Activated CD4-positive, alpha-beta memory T cell treated with anti-CD3 and anti-CD28 coated beads, Interleukin-2, amount 10 ng/mL, durations not matched to agents 7 days and 5 days (primary cell): Measurements from ENCODE around the gene LIMA1. TPM values are rescaled to one million over a fixed set of nuclear protein-coding genes. Genes with fewer than 3 reads are reported as not detected.

ENCODE experiments used
- CTCF ChIA-PET: fragments of 350-600 bp; sonication (Branson Sonifier 250); formaldehyde crosslinking; loops from one replicate; lab custom pipeline; 2021; ENCODE audit warnings: antibody characterized with exemption, inconsistent platforms; lab: Charles Lee
- POLR2A ChIA-PET: fragments of 350-600 bp; sonication (Branson Sonifier 250); formaldehyde crosslinking; loops from one replicate; lab custom pipeline; 2021; ENCODE audit warnings: antibody characterized with exemption; lab: Charles Lee
- DNase-seq: peaks from one replicate; pipeline ENCODE4 v3.0.0-alpha.2; 2020
- H3K27ac Mint-ChIP-seq: one replicate; pipeline ENCODE4 v1.8.0; 2021; ENCODE audit warnings: mild to moderate bottlenecking, mixed read lengths
- H3K27me3 Mint-ChIP-seq: one replicate; pipeline ENCODE4 v1.8.0; 2021; ENCODE audit warnings: mixed read lengths
- H3K36me3 Mint-ChIP-seq: one replicate; pipeline ENCODE4 v1.8.0; 2021; ENCODE audit warnings: low read depth, mixed read lengths
- H3K4me1 Mint-ChIP-seq: one replicate; pipeline ENCODE4 v1.8.0; 2021; ENCODE audit warnings: mixed read lengths
- H3K4me3 Mint-ChIP-seq: one replicate; pipeline ENCODE4 v1.8.0; 2021; ENCODE audit warnings: mild to moderate bottlenecking, mixed read lengths
- H3K9me3 Mint-ChIP-seq: one replicate; pipeline ENCODE4 v1.8.0; 2021; ENCODE audit warnings: mixed read lengths
- total RNA-seq, 2 experiments: library from RNA; stranded (reverse); gene quantifications; one replicate each; pipeline ENCODE4 v1.2.3, GENCODE V29; 2021

The LIMA1 gene
- total RNA-seq, 2 experiments from 2014 or later, result 59.4 to 59.9 TPM

DNA sequence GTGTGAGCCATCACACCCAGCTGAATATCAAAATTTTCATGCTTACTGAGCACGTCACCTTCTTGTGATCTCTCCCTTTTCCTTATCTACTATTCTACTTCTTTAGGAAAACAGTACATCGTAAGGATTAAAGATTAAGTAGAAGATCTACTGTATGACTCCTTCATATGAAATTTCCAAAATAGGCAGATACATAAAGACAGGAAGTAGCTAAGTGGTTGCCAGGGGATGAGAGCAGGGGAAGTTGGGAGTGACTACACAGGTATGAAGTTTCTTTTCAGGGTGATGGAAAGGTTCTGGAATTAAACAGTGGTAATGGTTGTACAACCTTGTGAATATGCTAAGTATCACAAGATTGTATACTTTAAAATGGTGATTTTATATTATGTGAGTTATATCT lies 79.6 kb downstream of the LIMA1 start:
- ChIA-PET POLR2A (interaction anchor here (3.3 kb wide), 1 partner anchor 17 kb away, joined by 14 read pairs; no protein-coding TSS in a partner anchor), CTCF (interaction anchor here (0.7 kb wide), 1 partner anchor 9 kb away, joined by 3 read pairs; no protein-coding TSS in a partner anchor)
- no peak for DNase-seq
- Mint-ChIP-seq H3K4me1 (peaks cover 6% of the 10 kb centered on the region), H3K27ac (no peak overlapping the region), H3K36me3 (peaks cover 60% of the 10 kb centered on the region), H3K9me3 (no peaks in the 10 kb centered on the region), H3K4me3 (no peak overlapping the region), H3K27me3 (no peaks in the 10 kb centered on the region)

DNA sequence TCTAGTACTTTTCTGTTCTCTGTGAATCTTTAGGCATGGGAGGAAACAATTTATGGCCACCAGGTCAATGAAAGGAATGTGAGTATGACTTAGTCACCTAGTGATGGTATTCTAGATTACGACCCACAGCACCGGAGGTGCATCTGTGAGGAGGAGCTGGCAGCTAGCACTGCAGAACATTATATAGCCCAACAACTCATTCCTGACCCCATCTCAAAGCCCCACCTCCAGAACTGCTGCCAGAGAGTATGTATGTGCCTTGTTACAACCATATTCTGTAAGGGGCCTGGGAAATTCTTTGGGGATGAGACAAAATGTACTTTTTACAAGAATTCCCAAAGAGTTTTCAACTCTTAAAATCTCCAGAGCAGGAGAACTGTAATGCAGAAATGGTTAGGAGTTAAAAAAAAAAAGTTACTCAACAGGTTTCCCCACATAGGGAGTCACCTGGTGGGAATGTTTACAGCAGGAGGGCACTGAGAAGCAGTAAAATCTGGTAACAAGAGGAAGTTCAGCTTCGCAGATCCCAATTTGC lies 81.3 kb downstream of the LIMA1 start:
- ChIA-PET CTCF (no interaction called here), POLR2A (no interaction called here)
- peaks cover 59% of the 10 kb centered on the region for H3K36me3 Mint-ChIP-seq
- H3K27ac Mint-ChIP-seq, result no peak overlapping the region
- no peaks in the 10 kb centered on the region for H3K9me3 Mint-ChIP-seq
- H3K27me3 Mint-ChIP-seq, result no peaks in the 10 kb centered on the region
- H3K4me1 Mint-ChIP-seq, result peaks cover 3% of the 10 kb centered on the region
- H3K4me3 Mint-ChIP-seq, result no peak overlapping the region
- no peak for DNase-seq

DNA sequence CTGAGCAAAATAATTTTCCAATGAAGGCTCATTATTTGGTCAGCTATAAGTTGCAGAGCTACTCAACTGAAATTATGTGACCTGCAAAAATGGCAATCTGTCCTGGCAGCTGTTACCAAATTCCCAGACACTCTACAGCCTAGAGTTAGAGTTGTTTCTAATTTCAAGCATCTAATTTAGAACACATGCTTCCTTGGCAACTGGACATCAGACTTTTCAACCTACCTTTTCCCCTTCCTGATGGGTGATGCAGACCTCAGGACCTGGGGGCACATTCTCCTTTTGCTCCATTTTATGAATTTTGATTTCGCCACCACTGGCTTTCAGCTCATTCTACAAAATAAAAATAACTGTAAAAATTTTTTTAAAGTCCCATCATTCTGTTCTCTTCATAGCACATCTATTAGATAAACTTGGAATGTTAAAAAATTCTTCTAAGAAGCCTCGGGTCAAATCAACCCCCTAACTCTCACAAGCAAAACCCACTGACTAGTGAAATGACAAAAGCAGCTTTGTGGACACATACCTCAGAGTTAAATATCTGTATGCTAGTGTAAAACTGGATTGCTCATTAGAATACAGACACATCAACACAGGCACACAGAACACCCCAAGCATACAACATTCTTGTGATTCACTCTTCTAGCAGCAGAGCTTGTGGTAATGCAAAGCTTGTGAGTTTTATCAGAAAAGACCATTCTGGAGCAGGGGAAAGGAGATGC lies 82.6 kb downstream of the LIMA1 start:
- POLR2A ChIA-PET, result interaction anchor here (0.7 to 0.9 kb wide), 2 partner anchors 61 to 88 kb away, joined by 3 read pairs; no protein-coding TSS in a partner anchor
- Mint-ChIP-seq H3K4me3 (no peak overlapping the region), H3K36me3 (peaks cover 63% of the 10 kb centered on the region)

DNA sequence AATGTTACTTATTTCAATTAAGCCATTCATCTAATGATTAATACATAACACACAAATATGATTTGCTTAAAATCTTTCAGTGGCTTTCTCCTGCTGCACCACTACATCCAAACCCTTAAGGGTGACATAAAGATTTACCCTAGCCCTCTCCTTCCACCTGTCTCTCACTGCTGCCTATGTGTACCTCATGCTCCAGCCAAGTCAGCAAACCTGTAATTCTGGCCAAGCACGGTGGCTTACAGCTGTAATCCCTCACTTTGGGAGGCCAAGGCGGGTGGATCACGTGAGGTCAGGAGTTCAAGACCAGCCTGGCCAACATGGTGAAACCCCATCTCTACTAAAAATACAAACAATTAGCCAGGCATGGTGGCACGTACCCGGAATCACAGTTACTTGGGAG lies 84.5 kb downstream of the LIMA1 start:
- H3K4me1 Mint-ChIP-seq, result no peaks in the 10 kb centered on the region
- ChIA-PET CTCF (no interaction called here), POLR2A (no interaction called here)
- peaks cover 50% of the 10 kb centered on the region for H3K36me3 Mint-ChIP-seq
- no peak for DNase-seq
- H3K9me3 Mint-ChIP-seq, result no peaks in the 10 kb centered on the region
- no peak overlapping the region for H3K4me3 Mint-ChIP-seq
- H3K27me3 Mint-ChIP-seq, result no peaks in the 10 kb centered on the region
- H3K27ac Mint-ChIP-seq, result no peak overlapping the region

More for the DNA sequence above, 82.6 kb downstream of the LIMA1 start:
- Mint-ChIP-seq H3K9me3 (no peaks in the 10 kb centered on the region), H3K27ac (no peak overlapping the region), H3K4me1 (no peaks in the 10 kb centered on the region), H3K27me3 (no peaks in the 10 kb centered on the region)
- CTCF ChIA-PET, result interaction anchor here (0.5 kb wide), 1 partner anchor 35 kb away, joined by 3 read pairs; no protein-coding TSS in a partner anchor
- DNase-seq, result no peak

DNA sequence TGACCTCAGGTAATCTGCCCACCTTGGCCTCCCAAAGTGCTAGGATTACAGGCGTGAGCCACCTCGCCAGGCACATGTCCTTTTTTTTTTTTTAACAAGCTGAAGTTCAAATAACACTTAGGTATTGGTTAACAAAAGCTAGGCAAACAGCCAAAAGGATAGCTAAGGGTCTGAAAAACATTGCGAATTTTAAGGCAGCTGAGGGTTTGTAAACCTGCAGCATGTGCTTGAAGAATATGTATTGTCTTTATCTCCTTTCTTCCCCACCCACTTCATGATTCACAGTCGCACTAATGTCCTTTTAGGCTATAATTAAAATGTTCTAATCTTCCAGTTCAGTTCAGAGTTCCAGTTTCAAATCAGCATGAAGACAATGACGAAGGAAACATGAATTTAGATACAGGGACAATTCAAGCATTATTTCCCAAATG lies 86.0 kb downstream of the LIMA1 start:
- no peaks in the 10 kb centered on the region for H3K27me3 Mint-ChIP-seq
- ChIA-PET POLR2A (interaction anchor here (1.0 to 1.1 kb wide), 2 partner anchors 24 to 31 kb away, joined by 3 read pairs; no protein-coding TSS in a partner anchor), CTCF (interaction anchor here (1.0 to 2.3 kb wide), 3 partner anchors 16 to 86 kb away, joined by 3 to 10 read pairs (median 4); partner anchors contain the start of gene COX14)
- H3K9me3 Mint-ChIP-seq, result no peaks in the 10 kb centered on the region
- H3K4me1 Mint-ChIP-seq, result no peaks in the 10 kb centered on the region
- H3K36me3 Mint-ChIP-seq, result peaks cover 51% of the 10 kb centered on the region
- no peak overlapping the region for H3K27ac Mint-ChIP-seq
- no peak overlapping the region for H3K4me3 Mint-ChIP-seq
- no peak for DNase-seq

DNA sequence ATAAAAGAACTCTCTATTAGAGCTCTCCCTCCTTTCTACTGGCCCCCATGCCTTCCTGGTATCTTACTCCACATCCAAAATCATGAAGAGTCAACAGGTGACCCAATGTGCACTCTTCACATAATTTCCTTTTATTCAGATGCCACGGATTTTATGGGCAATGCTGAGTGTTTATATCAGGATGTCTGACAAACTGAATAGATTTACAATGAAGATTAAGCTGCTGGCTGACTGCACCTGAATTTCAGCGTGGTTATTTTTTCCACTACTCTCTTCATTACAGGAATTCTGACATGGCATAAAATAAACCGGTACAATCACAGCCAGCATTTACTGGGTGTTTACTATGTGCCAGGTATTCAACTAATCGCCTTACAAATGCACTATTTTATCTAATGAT lies 86.8 kb downstream of the LIMA1 start:
- POLR2A ChIA-PET, result interaction anchor here (0.8 to 1.7 kb wide), 4 partner anchors 11 to 30 kb away, joined by 3 to 5 read pairs (median 3); no protein-coding TSS in a partner anchor
- no peak overlapping the region for H3K27ac Mint-ChIP-seq

DNA sequence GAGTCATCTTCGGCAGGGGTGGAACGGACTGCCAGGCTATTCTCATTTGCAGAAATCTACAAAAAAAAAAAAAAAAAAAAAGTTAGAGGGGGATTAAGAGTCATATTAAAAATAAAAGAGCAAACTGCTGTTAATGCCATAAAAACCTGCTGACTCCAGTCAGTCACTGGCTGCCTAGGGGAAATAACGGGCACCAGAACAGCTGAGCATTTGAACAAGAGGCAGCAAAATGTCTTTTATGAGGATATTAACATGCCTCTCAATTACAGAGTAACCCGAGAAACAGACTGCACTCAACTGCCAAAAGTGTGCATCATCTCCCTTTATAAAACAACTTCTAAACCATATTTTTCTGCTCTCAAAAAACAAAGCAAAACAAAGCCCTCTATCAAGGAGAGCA lies 87.5 kb downstream of the LIMA1 start:
- Mint-ChIP-seq H3K27me3 (no peaks in the 10 kb centered on the region), H3K27ac (no peak overlapping the region), H3K36me3 (peaks cover 51% of the 10 kb centered on the region), H3K4me1 (peaks cover 5% of the 10 kb centered on the region), H3K9me3 (no peaks in the 10 kb centered on the region), H3K4me3 (no peak overlapping the region)
- DNase-seq, result no peak
- CTCF ChIA-PET, result interaction anchor here (0.7 to 2.3 kb wide), 3 partner anchors 21 to 211 kb away, joined by 4 to 10 read pairs (median 5); partner anchors contain the start of gene COX14
- POLR2A ChIA-PET, result interaction anchor here (0.6 to 1.7 kb wide), 3 partner anchors 10 to 57 kb away, joined by 3 to 5 read pairs (median 4); no protein-coding TSS in a partner anchor

More for the DNA sequence above, 86.8 kb downstream of the LIMA1 start:
- CTCF ChIA-PET, result interaction anchor here (1.0 to 2.3 kb wide), 3 partner anchors 15 to 85 kb away, joined by 3 to 10 read pairs (median 4); partner anchors contain the start of gene COX14
- no peak overlapping the region for H3K4me3 Mint-ChIP-seq
- H3K4me1 Mint-ChIP-seq, result no peaks in the 10 kb centered on the region
- no peak for DNase-seq
- peaks cover 53% of the 10 kb centered on the region for H3K36me3 Mint-ChIP-seq
- no peaks in the 10 kb centered on the region for H3K9me3 Mint-ChIP-seq
- H3K27me3 Mint-ChIP-seq, result no peaks in the 10 kb centered on the region

- H3K36me3 Mint-ChIP-seq, result peaks cover 44% of the 10 kb centered on the region
- ChIA-PET POLR2A (no interaction called here), CTCF (no interaction called here)
- no peak overlapping the region for H3K4me3 Mint-ChIP-seq
- no peak overlapping the region for H3K27ac Mint-ChIP-seq
- H3K9me3 Mint-ChIP-seq, result no peaks in the 10 kb centered on the region
- H3K27me3 Mint-ChIP-seq, result no peaks in the 10 kb centered on the region
- H3K4me1 Mint-ChIP-seq, result peaks cover 25% of the 10 kb centered on the region
- DNase-seq, result no peak
These were observed 90.4 kb downstream of the LIMA1 start for GRCh38 chr12:50192908-50193307.

GRCh38 chr12:50192236-50192635 lies 91.1 kb downstream of the LIMA1 start:
- ChIA-PET CTCF (no interaction called here), POLR2A (no interaction called here)
- no peak overlapping the region for H3K4me3 Mint-ChIP-seq
- no peak for DNase-seq
- H3K36me3 Mint-ChIP-seq, result peaks cover 41% of the 10 kb centered on the region
- H3K9me3 Mint-ChIP-seq, result no peaks in the 10 kb centered on the region
- no peaks in the 10 kb centered on the region for H3K27me3 Mint-ChIP-seq
- peaks cover 32% of the 10 kb centered on the region for H3K4me1 Mint-ChIP-seq
- H3K27ac Mint-ChIP-seq, result no peak overlapping the region

- no peak overlapping the region for H3K4me3 Mint-ChIP-seq
- ChIA-PET POLR2A (interaction anchor here (0.6 to 1.3 kb wide), 7 partner anchors 14 to 237 kb away, joined by 3 to 9 read pairs (median 4); partner anchors contain the start of genes CERS5 and LIMA1), CTCF (interaction anchor here (0.6 to 2.3 kb wide), 14 partner anchors 8 to 574 kb away, joined by 3 to 9 read pairs (median 4); partner anchors contain the start of genes CERS5, COX14 and LIMA1)
- peaks cover 43% of the 10 kb centered on the region for H3K36me3 Mint-ChIP-seq
- H3K27me3 Mint-ChIP-seq, result no peaks in the 10 kb centered on the region
- peak; percentile 41 for DNase-seq
- H3K4me1 Mint-ChIP-seq, result peaks cover 46% of the 10 kb centered on the region
- peak overlapping the region; percentile 64 for H3K27ac Mint-ChIP-seq
- H3K9me3 Mint-ChIP-seq, result no peaks in the 10 kb centered on the region
These were observed 92.5 kb downstream of the LIMA1 start for GRCh38 chr12:50190859-50191258.

DNA sequence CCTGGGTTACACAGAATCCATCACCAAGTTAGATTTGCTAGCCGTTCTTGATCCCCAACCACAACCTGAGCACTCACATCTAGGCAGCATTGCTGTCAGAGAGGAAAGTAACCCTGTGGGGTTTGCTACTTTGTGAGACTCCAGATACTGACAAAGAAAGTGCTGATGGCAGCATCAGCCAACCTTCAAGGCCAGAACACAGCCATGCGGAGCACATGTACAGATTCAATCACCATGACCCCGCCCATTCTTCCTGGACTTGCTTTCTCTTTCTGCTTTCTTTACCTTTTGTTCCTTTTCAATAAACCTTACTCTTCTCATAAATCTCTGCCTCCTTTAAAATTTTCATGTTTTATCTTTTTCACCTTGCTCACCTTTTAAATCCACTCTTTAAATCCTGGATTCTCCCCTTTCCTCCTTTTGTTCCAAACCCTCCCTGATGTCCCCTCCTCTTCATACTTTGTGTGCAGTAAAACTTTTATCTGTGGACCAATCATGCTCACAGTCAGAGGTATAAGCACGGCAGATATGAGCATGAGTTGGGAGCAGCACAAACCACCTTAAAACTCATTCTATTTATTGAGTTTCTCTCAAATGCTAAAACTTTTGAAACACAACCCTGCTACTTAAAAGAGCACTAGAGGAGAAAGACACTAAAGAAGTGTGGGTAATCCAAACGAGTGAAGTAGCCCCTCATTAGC lies 94.3 kb downstream of the LIMA1 start:
- peak overlapping the region; percentile 82 for H3K27ac Mint-ChIP-seq
- H3K9me3 Mint-ChIP-seq, result no peaks in the 10 kb centered on the region
- peak overlapping the region; percentile 66 for H3K4me3 Mint-ChIP-seq
- ChIA-PET CTCF (interaction anchor here (0.7 to 4.3 kb wide), 5 partner anchors 13 to 95 kb away, joined by 4 to 20 read pairs (median 8); partner anchors contain the start of genes CERS5 and LIMA1), POLR2A (interaction anchor here (0.7 to 5.2 kb wide), 7 partner anchors 22 to 164 kb away, joined by 3 to 26 read pairs (median 4); partner anchors contain the start of genes CERS5, LIMA1 and RACGAP1)
- no peaks in the 10 kb centered on the region for H3K27me3 Mint-ChIP-seq
- H3K4me1 Mint-ChIP-seq, result peaks cover 61% of the 10 kb centered on the region
- peaks cover 54% of the 10 kb centered on the region for H3K36me3 Mint-ChIP-seq
- peak; percentile 68 for DNase-seq

DNA sequence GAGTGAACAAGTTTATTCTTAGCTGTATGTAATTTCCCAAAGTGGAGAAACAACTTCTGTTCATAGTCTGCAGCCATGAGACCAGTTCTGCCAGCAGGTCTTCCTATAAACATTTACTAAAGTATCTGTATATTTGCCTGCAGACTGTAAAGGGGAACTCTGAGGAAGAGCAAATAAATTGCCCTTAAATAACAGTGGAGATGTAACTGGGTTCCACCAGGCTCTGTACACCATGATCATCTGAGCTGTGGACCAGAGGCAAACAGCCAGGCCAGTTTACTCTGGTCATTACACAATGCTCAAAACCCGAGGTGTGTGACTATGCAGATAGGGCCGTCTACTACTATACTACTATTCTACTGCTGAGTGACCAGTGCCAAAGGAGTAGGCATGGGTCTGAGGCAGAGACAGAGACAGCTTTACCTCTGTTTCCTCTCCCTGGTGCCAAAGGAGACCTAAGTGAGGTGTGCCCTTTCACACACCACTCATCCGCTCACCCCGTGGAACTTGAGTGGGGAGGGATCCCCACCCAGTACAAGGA lies 95.0 kb downstream of the LIMA1 start:
- POLR2A ChIA-PET, result interaction anchor here (1.0 to 5.2 kb wide), 7 partner anchors 21 to 163 kb away, joined by 3 to 26 read pairs (median 7); partner anchors contain the start of genes CERS5, COX14 and RACGAP1

More for the DNA sequence above, 95.0 kb downstream of the LIMA1 start:
- H3K4me3 Mint-ChIP-seq, result peak overlapping the region; percentile 66
- CTCF ChIA-PET, result interaction anchor here (0.6 to 4.3 kb wide), 9 partner anchors 11 to 149 kb away, joined by 3 to 20 read pairs (median 3); partner anchors contain the start of genes CERS5, COX14 and SMARCD1
- H3K27ac Mint-ChIP-seq, result peak overlapping the region; percentile 82
- peaks cover 63% of the 10 kb centered on the region for H3K4me1 Mint-ChIP-seq
- H3K9me3 Mint-ChIP-seq, result no peaks in the 10 kb centered on the region
- peaks cover 56% of the 10 kb centered on the region for H3K36me3 Mint-ChIP-seq
- no peak for DNase-seq
- H3K27me3 Mint-ChIP-seq, result no peaks in the 10 kb centered on the region
